ENCODE results near the gene TMEM86A.

TMEM86A gene

DNA sequence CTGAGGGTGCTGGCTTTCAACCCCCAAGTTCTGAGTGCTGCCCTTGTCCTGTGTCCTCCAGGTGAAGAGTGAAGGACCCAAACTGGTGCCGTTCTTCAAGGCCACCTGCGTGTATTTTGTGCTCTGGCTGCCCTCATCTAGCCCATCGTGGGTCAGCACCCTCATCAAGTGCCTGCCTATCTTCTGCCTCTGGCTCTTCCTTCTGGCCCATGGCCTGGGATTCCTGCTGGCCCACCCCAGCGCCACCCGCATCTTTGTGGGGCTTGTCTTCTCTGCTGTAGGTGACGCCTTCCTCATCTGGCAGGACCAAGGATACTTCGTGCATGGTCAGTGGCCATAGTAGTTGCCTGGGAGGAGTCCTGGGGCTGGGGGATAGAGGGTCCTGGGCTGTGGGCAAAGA, 2.3 kb downstream of the TMEM86A start:
- DNase-seq: no peak

DNA sequence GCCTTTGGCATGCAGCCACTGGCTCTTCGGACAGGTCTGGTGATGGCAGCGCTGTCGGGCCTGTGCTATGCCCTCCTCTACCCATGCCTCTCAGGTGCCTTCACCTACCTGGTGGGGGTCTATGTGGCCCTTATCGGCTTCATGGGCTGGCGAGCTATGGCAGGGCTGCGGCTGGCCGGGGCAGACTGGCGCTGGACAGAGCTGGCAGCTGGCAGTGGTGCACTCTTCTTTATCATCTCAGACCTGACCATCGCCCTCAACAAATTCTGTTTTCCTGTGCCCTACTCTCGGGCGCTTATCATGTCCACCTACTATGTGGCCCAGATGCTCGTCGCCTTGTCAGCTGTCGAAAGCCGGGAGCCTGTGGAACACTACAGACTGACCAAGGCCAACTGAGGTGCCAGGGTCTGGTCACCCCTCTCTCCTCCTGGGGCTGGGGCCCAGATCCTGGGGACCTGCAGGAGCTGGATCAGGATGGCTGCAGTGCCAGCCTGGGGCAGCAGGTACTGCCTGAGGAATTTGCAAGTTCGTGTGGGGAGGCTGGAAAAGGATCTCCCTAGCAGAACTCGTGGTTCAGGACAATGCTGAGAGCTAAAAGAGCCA, 3.1 kb downstream of the TMEM86A start:
- DNase-seq: no peak

DNA sequence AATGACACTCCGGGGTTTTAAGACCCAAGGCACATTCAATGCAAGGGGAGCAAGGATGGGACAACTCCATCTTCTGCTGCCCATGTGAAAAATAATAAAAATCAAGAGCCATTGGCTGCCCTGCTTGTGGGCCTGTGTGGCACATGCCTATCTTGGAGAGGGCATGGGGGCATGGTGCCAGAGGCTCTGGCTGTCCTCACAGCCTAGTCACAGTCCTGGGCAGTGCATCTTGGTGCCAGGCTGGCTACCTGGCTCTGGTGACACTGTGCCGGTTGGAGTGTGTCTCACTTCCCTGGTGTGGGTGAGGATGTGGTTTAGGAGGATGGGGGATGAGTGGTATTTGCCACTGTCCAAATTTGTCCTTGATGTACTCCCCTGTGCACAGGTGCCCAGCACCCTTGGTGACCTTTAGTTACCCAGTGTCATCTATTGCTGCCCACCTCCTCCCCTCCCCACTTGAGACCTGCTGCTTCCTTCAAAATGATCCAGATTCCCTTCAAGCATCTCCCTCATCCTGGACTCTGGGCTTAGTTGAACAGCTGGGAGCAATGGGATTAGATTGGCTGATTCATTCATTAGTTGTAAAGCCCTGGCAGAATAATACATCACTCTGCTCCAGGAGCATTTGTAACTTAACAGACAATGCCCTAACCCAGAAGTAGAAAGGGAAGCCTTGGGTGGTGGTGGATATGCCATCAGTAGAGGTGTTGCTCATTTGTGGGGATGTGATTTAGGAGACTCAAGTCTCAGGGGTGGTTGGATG, 4.6 kb downstream of the TMEM86A start:
- DNase-seq: no peak

DNA sequence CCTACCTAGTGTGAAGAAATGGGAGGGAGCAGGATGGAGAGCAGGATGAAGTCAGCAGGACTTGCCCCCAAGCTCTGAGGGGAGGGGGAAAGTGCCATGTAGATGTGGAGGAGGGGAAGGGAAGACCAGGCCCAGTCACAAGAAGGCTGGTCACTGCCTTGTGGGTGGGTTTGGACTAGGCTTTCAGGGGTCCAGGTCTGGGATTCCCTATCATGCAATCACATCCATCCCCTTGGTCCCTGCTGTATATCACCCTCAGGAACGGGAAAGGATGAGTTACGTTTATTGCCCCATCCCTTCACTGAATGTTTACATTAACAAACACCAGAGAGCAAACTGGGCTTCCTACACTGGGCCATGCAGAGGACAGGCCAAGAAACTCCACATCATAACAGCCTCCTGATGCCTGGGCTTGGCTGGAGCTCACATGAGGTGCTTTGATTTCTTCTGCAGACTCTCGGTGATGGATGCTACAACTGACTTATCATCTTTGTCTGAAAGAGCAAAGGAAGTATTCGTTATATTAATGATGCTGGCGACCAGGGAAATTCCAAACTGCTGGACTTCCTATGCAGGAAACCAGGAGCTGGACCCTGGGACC, 5.6 kb downstream of the TMEM86A start:
- DNase-seq: no peak

DNA sequence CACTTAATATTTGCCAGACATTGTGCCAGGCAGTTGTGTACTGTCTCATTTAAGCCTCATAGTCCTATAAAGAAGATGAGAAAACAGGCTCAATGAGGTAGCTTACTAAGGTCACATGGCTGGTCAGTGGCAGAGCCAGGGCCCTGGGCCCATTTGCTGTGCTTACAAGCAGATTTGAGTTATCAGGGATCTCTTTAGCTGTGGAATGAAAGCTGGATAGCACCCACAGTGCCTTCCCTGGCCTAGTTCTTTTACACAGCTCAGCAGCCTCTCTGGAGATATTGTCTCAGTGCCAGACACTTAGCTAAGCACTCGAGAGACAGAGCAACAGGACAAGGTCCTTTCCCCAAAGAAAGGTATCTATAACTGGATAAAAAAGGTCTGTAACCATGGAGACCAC, 6.1 kb downstream of the TMEM86A start:
- peak; percentile 70 for DNase-seq

DNA sequence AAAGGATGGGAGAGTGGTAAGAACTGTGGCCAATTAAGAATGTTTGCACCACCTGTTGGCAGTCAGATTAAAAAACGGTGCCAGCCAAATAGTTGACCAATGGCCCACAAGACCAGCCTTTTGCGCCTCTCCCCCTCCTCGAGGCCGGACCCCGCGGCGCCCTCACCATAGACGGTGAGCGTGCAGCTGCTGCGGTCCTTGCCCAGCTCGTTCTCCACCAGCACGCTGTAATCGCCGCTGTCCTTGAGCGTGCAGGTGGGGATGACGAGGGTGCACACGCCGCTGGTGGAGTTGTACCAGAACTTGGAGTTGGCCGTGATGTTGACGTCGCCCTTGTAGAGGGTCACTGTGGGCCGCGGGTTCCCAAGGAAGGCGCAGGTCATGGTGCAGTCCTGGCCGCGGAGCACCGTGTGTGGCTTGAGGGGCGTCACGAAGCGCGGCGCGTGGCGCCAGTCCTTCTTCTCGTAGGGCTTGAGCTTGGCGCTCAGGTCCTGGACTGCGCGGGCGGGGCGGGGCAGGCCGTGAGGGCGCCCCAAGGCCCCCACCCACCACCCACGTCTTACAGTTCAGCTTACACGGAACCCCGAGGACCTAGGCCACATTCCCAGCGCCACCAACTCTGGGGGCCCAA, 7.2 kb downstream of the TMEM86A start:
- DNase-seq: no peak

DNA sequence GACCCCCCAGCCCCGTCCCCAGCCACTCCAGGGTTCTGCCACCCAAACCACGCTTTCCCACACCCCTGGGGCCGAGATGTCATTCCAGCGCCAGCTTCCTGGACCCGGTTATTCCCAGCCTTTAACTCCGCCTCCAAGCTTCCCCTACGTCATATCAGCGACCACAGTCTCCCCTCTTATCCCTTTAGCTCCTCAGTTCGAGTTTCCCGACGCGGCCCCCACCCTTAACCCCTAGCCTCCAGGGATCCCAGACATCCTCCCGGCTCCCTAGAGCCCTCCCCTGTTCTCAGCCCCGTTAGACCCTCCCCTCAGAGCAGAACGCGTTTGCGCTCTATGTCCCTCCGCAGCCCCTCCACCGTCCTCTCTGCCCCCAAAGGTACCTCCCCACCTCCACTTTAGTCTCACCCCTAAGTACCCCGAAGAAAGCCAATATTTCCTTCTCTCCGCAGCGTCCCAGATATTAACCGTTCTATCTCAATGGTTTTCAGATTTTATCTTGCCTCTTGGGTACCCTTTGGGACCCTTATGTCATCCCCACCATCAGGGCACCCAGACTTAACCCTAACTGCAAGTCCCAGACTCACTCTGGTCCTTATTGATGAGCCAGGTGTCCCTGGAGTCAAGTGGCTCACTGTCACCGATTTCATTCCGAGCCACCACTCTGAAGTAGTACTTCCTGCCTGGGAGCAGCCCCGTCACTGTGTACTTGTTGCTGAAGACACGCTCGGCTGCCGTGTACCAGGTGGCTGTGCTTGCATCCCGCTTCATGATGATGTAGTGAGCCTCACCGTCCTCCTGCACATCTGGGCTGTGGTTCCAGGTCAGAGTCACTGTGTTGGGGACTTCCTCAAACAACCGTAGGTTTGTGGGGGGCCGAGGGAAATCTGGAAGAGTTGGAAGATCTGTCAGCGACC, 8.0 kb downstream of the TMEM86A start:
- DNase-seq: peak; percentile 80

DNA sequence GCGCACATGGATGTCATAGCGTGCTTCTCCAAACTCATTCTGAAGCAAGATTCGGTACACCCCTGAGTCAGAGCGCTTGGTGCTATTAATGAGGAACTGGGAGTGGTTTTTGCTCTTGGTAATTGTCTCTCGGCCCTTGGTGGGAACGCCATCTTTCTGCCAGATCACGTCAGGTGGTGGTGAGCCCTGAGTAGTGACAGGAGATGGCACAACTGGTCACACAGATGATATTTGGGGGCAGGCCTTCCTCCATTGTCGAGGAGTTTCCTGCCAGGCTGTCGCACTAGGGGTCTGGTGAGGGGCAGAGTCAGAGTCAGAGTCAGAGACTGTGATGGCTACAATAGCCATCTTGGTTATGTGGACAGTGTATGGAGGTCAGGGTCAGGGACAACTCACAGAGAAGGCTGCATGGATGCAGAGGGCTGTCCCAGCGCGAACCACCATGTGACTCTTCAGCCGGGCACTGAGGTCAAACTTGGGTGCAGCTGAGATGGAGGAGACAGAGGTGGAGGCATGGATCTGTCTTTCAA, 9.3 kb downstream of the TMEM86A start:
- no peak for DNase-seq

DNA sequence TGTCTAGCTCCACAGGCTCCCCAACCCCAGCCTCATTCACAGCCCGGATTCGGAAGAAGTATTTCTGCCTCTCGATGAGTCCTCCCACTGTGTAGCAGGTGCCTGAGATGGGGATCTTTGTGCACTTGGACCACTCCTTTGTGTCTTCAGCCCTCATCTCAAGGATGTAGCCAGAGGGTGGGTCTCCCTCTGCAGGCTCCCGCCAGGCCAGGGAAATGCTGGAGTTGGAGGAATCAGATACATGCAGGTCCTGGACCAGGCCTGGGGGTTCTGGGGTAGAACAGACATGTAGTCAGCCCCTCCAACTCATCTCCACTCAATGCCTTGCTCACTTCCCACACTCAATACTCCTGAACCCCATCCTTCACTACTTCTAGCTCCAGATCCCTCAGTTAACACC, 10.8 kb downstream of the TMEM86A start:
- DNase-seq: no peak

DNA sequence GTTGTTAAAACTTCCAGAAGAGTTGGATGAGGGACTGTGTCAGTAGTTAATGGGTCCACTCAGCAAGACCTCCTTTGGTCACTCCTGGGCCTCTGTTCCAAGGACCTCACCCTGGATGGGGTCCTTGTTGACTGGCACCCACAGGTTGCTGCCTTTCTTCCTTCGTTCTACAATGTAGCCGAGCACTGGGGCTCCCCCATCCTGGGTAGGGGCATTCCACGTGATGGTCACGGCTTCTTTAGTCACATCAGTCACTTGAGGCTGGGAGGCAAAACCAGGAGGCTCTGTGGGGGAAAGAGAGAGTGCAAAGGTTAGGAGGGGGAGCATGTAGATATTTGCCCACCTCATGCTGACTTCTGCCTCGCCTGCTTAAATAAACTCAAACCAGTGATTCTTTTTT, 12.0 kb downstream of the TMEM86A start:
- DNase-seq: no peak

DNA sequence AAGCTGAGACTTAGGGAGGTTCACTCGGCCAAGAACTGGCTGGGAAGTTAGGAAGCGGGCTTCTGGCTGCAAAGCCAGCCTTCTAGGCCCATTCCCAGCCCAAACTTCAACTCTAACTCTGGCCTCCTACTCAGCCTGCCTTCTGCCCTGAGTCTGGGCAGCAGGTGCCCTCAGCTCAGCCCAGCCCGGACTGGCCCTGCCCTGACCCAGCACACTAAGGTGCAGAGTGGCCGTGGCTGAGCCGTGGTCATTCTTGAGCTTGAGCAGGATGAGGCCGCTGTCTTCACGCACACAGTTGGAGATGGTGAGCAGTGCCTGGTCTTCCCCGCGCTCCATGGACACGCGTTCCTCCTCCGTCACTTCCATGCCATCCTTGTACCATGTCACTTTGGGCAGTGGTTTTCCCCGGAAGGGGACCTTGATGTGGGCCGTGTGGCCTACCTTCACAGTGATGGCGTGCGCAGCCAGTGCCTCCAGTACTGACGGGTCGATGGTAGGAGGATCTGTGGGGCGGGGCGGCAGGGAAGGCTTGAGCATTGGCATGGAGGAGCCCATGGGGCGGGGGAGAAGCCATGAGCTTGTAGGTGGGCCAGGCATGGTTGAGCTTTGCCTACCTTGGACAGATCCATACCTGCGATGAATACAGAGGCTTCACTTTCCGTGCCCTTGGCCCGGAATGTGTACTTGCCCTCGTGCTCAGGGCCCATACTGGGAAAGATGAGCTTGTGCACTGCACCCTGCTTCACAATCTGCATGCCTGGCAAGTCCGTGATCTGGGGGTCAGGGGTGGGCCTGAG, 15.3 kb downstream of the TMEM86A start:
- no peak for DNase-seq

DNA sequence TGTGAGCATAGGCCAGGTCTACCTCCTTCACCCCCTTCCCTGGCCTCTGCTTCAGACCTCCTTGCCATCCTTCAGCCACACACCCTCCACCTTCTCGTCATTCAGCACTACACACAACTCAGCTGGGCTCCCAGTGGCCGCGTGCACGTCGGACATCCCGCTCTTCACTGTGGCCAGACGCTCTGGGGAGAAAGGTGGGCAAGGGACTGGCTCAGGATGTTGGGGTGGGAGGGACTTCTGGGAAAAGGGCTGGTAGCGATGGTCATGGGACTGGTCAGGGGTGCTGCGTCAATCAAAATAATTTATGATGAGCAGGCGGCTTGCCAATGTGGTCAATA, 15.8 kb downstream of the TMEM86A start:
- no peak for DNase-seq

DNA sequence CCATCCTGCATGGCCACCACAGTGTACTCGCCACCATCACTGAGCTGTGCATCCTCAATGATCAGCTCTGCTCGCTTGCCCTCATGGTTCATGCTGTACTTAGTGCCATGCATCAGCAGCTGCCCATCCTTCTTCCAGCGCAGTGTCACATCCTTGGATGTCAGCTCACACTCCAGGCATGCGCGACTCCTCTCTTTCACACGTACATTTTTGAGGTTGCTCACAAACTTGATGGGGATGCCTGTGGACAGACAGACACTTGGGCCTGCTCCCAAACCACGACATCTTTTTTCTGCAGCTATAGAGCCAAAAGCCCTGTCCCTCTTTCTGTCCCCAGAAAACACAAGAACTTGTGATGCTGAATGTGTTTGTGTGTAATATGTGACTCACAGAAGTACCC, 16.9 kb downstream of the TMEM86A start:
- no peak for DNase-seq

DNA sequence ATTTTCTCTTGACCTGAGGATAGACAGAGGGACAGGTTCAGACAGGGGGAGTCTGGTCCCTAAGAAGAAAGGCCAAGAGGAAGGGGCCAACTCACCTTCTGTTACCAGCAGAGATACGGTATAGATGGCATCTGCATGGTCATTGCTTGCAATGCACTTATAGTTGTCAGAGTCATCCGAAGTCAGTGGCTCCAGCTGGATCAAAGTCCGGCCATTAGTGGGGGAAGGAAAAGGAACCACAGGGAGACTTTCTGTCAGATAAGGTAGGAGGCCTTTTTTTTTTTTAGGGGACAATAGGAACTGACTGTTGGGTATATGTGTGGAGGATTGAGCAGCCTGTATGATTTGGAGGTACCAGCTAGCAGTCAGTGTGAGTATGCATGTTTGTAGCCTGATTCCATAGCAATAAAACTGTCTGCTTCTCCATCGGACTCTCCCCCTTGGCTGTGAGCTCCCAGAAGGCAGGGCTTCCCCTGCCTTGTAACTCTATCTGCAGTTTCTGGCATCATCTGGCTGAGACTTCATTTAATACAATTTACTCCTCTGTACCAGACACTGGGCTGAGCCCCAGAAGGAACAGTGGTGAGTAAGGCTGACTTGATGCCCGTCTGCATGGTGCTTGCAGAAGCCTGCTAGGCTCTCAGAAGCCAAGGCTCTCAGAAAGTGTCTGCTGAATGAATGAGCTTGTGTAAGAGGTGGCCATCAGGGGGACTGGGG, 21.7 kb downstream of the TMEM86A start:
- DNase-seq: no peak

DNA sequence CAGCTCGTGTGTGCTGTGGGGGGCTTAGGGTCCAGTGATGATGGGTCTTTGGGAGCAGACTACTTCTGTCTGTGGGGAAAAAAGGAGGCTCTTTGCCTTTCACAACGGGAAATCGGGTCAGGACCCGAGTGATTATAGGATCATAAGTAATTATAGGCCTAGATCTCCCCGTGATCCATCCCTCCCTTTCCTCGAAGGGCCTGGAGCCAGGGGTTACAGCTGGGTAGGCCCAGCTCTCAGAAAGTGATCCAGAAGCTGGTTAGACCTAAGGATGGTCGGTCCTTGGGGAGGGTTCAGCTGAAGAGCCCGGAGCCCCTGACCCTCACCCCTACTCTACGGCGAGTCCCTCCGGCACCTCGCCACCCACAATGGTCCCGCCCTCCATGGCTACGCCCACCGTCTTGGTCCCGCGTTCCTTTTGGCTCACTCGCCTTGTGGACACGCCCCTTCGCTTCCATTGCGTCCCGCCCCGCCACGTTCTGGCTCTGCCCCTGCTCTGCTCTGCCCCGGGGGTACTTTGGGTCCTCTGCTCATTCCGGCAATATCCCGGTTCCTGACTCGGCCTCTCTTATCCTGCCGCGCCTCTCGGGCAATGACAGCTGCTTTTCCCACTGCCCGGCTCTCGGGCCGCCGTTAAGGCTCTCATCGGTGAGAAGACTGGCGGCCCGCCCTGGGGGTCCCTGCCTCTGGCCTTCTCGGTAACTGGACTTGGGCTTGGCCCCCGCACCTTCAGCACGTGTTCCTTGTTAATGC, 22.4 kb downstream of the TMEM86A start:
- peak; percentile 60 for DNase-seq

DNA sequence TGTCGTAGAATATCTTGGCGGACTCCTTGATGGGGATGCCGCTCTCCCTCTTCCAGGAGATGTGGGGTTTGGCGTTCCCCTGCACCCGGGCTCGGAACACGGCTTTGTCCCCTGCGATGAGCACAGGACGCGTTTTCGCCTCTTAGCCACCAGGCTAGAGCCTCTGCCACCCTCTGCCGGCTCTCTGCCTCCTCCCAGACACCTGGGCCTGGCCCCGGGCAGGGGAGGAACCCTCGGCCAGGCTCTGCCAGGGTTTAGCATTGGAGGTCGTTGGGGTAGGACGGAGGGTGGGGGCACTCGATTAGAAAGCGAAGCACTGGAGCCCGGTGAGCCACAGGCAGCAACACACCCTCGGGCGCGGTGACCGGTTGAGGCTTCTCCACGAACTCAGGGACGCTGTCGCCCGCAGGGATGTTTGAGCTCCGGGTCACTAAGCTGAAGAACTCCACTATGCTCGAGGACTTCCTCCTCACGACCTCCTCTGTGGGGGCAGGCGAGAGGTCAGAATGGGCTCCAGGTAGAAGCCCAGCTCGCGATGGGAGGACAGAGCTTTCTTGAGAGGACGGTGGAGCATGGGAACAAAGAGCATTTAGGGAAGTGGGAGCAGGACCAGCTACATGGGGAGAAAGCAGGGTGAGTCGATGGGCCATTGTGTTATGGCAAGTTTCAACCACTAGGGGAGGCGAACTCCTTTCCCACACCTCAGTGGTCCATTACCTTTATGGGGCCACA, 23.1 kb downstream of the TMEM86A start:
- peak; percentile 10 for DNase-seq

DNA sequence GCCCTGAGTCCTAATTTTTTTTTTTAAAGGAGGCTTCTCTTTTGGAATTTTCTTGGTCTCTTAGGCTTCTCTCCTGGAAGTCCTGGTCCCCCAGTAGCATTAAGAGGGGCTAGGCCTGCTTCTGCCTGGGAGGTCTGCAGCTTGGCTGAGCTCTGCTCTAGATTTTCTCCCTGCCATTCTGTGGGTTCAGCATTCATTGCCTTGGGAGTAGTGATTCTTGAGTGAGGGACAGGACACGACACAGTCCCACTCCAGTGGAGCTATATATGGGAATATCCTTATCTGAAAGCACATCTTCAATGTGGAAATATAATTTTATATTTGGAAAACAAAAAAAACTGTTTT, 23.7 kb downstream of the TMEM86A start:
- no peak for DNase-seq

DNA sequence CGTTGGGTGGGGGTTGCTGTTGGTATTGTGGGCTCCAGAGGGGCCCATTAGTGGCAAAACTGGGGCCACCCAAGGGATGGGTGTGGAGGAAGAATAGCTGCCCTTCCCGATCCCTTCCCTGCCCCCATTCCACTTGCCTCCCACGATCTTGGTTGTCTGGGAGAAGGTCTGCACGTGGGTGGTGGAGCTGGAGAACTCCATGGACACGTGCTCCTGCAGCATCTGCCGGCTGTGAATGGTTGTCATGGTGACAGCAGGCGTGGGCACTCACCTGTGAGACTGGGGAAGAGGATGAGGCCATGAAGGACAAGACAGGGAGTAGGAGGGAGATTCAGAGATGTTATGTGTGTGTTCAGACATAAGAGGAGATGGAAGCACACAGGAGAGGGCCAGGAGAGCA, 25.4 kb downstream of the TMEM86A start:
- DNase-seq: peak; percentile 19

DNA sequence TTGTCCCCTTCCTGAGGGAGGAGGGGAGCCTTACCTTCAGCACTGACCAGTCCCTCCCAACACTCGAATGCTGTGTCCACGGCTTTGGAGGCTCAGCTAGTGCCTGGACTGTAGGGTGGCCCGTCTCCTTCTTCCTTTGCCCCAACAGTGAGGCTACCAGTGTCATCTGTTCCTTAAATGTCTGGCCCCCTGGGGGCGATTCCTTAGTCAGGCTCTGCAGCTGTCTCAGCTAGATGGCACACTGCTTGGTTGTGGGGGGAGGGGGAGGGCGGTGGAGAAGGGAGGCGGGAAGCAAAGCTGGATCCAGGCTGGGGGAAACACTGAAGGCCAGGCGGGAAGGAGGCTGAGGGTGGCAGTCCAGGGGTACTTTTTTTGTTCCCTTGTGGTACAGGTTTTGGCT, 27.5 kb downstream of the TMEM86A start, which contains the start of gene IGSF22:
TSS of gene IGSF22 (minus strand) at position 149 of the 400 bp plus-strand sequence. CDS start 1,952 bp downstream, outside the sequence.
- no peak for DNase-seq
